H1 (cell line): ENCODE results near the gene IDUA. TPM values are rescaled to one million over a fixed set of nuclear protein-coding genes. Genes with fewer than 3 reads are reported as not detected.

Source experiments
- CTCF ChIA-PET: fragments of 300-600 bp; sonication (Branson Sonifier 250); formaldehyde crosslinking; loops from one replicate; lab custom pipeline; 2021; ENCODE audit not compliant: partially characterized antibody; lab: Charles Lee
- POLR2A ChIA-PET: fragments of 300-600 bp; sonication (Branson Sonifier 250); formaldehyde crosslinking; loops from one replicate; lab custom pipeline; 2021; ENCODE audit warnings: inconsistent platforms; ENCODE audit not compliant: partially characterized antibody; lab: Charles Lee
- DNase-seq, 2 experiments: peaks; one replicate each; pipeline versions ENCODE4 v3.0.0 to v3.0.0-alpha.2; 2010 to 2022; ENCODE audit warnings: low spot score in 2 of 2, low read depth in 1 of 2, mixed read lengths in 1 of 2
- FAIRE-seq: peaks from 2 replicates; lab custom pipeline; 2011; peaks lifted over from hg19 to GRCh38; lab: Jason Lieb, UNC
- H2AFZ ChIP-seq: 2 replicates; pipeline ENCODE4 v1.8.1; 2012; ENCODE audit warnings: low read length, inconsistent platforms
- H2AK5ac ChIP-seq: 2 replicates; pipeline ENCODE4 v1.6.1; 2013; ENCODE audit warnings: low read depth, low read length
- H2BK120ac ChIP-seq: replicated peaks from 2 replicates; pipeline ENCODE3; 2013; ENCODE audit warnings: low read depth, low read length, inconsistent platforms
- H2BK12ac ChIP-seq: 2 replicates; pipeline ENCODE4 v1.6.1; 2013; ENCODE audit warnings: low read depth, low read length
- H2BK15ac ChIP-seq: 2 replicates; pipeline ENCODE4 v1.6.1; 2013; ENCODE audit warnings: low read length
- H2BK20ac ChIP-seq: 2 replicates; pipeline ENCODE4 v1.6.1; 2013; ENCODE audit warnings: low read length
- H2BK5ac ChIP-seq: 2 replicates; pipeline ENCODE4 v1.6.1; 2013; ENCODE audit warnings: low read depth, low read length
- H3K14ac ChIP-seq: 2 replicates; pipeline ENCODE4 v1.6.1; 2013; ENCODE audit warnings: inconsistent platforms; ENCODE audit not compliant: insufficient read length
- H3K18ac ChIP-seq: 2 replicates; pipeline ENCODE4 v1.6.1; 2013; ENCODE audit warnings: low read length; ENCODE audit errors: extremely low read depth
- H3K23ac ChIP-seq: 2 replicates; pipeline ENCODE4 v1.6.1; 2013; ENCODE audit warnings: inconsistent platforms; ENCODE audit not compliant: insufficient read length
- H3K23me2 ChIP-seq: 2 replicates; pipeline ENCODE4 v1.6.1; 2013; ENCODE audit warnings: low read depth, low read length
- H3K27ac ChIP-seq: 2 replicates; pipeline ENCODE4 v1.6.1; 2011; ENCODE audit warnings: low read depth, low read length, inconsistent platforms
- H3K27me3 ChIP-seq, 4 experiments: replicated peaks in 1 of 4; 1 replicate in 1 of 4; 2 replicates in 3 of 4; pipeline versions ENCODE4 v1.6.1 to v1.8.1; 2011 to 2013; ENCODE audit warnings: low read length in 3 of 4, mild to moderate bottlenecking in 3 of 4, inconsistent platforms in 2 of 4, mixed read lengths in 2 of 4, moderate library complexity in 1 of 4; ENCODE audit not compliant: control insufficient read depth in 3 of 4, insufficient read depth in 3 of 4; ENCODE audit errors: extremely low read depth in 1 of 4
- H3K36me3 ChIP-seq, 4 experiments: 2 replicates each; pipeline versions ENCODE4 v1.6.1 to v1.8.1; 2011 to 2013; ENCODE audit warnings: mild to moderate bottlenecking in 4 of 4, low read length in 3 of 4, moderate library complexity in 2 of 4, control low read depth in 1 of 4, inconsistent platforms in 1 of 4; ENCODE audit not compliant: insufficient read depth in 4 of 4, control insufficient read depth in 2 of 4
- H3K4ac ChIP-seq: replicated peaks from 2 replicates; pipeline ENCODE3; 2013; ENCODE audit warnings: low read length, low read depth, mixed read lengths, inconsistent platforms; ENCODE audit not compliant: insufficient read length
- H3K4me1 ChIP-seq, 4 experiments: replicated peaks in 1 of 4; 1 replicate in 1 of 4; 2 replicates in 3 of 4; pipeline versions ENCODE4 v1.6.1 to v1.8.1; 2011 to 2013; ENCODE audit warnings: low read length in 3 of 4, inconsistent platforms in 2 of 4, mixed read lengths in 1 of 4; ENCODE audit not compliant: insufficient read depth in 4 of 4, control insufficient read depth in 3 of 4
- H3K4me2 ChIP-seq, 2 experiments: 2 replicates each; pipeline versions ENCODE4 v1.6.1 to v1.8.1; 2011 to 2013; ENCODE audit warnings: low read depth in 2 of 2, low read length in 2 of 2, control low read depth in 1 of 2, inconsistent platforms in 1 of 2, mild to moderate bottlenecking in 1 of 2; ENCODE audit not compliant: insufficient read depth in 1 of 2
- H3K4me3 ChIP-seq, 4 experiments: fragments of 200-600, 300-600 bp in 1 of 4; sonication (generic), shearing (Covaris generic), sonication (Bioruptor Twin) in 1 of 4; 2 replicates each; pipeline versions ENCODE4 v1.5.1 to v1.8.1; 2011 to 2016; ENCODE audit warnings: low read length in 4 of 4, low read depth in 3 of 4, control low read depth in 2 of 4, inconsistent platforms in 2 of 4, mild to moderate bottlenecking in 2 of 4, mixed read lengths in 1 of 4, moderate library complexity in 1 of 4; ENCODE audit not compliant: insufficient read depth in 2 of 4; ENCODE audit errors: extremely low read depth in 1 of 4
- H3K56ac ChIP-seq: replicated peaks from 2 replicates; pipeline ENCODE3; 2013; ENCODE audit warnings: low read depth, mild to moderate bottlenecking, mixed read lengths, low read length, inconsistent platforms; ENCODE audit not compliant: insufficient read length
- H3K79me1 ChIP-seq: 2 replicates; pipeline ENCODE4 v1.6.1; 2013; ENCODE audit warnings: low read depth, low read length, control low read depth
- H3K79me2 ChIP-seq, 2 experiments: 2 replicates each; pipeline versions ENCODE4 v1.6.1 to v1.8.1; 2012 to 2013; ENCODE audit warnings: low read length in 2 of 2, mild to moderate bottlenecking in 2 of 2, inconsistent platforms in 1 of 2; ENCODE audit not compliant: insufficient read depth in 2 of 2, control insufficient read depth in 1 of 2
- H3K9ac ChIP-seq, 4 experiments: replicated peaks in 1 of 4; 1 replicate in 1 of 4; 2 replicates in 3 of 4; pipeline versions ENCODE4 v1.6.1 to v1.8.1; 2011 to 2013; ENCODE audit warnings: low read depth in 3 of 4, low read length in 3 of 4, control low read depth in 2 of 4, mild to moderate bottlenecking in 2 of 4, moderate library complexity in 2 of 4, inconsistent platforms in 1 of 4; ENCODE audit errors: extremely low read depth in 1 of 4
- H3K9me3 ChIP-seq, 2 experiments: 2 replicates each; pipeline versions ENCODE4 v1.6.1 to v1.8.1; 2012 to 2013; ENCODE audit warnings: mild to moderate bottlenecking in 2 of 2, moderate library complexity in 2 of 2, control low read depth in 1 of 2, inconsistent platforms in 1 of 2, low read depth in 1 of 2, low read length in 1 of 2, mixed read lengths in 1 of 2; ENCODE audit not compliant: insufficient read depth in 2 of 2
- H4K20me1 ChIP-seq, 2 experiments: replicated peaks in 1 of 2; 2 replicates each; pipeline versions ENCODE3 to v1.8.1; 2011 to 2013; ENCODE audit warnings: inconsistent platforms in 2 of 2, low read length in 2 of 2, mild to moderate bottlenecking in 1 of 2; ENCODE audit not compliant: insufficient read depth in 2 of 2, control insufficient read depth in 1 of 2
- H4K5ac ChIP-seq: 2 replicates; pipeline ENCODE4 v1.6.1; 2013; ENCODE audit warnings: low read length, low read depth, mixed read lengths, inconsistent platforms; ENCODE audit not compliant: insufficient read length
- H4K8ac ChIP-seq: 2 replicates; pipeline ENCODE4 v1.8.0; 2013; ENCODE audit warnings: mild to moderate bottlenecking, moderate library complexity, low read length, inconsistent platforms; ENCODE audit not compliant: insufficient read depth; ENCODE audit errors: extremely low read depth
- H4K91ac ChIP-seq: replicated peaks from 2 replicates; pipeline ENCODE3; 2013; ENCODE audit warnings: low read length, mixed read lengths, inconsistent platforms; ENCODE audit not compliant: insufficient read length
- JUN ChIP-seq: IDR thresholded peaks from 2 replicates; pipeline ENCODE4 v1.6.1; 2011; ENCODE audit warnings: low read depth, mild to moderate bottlenecking, improper control_type of control experiment, low read length
- TAF7 ChIP-seq: optimal IDR thresholded peaks from 2 replicates; pipeline ENCODE3; 2011; ENCODE audit warnings: low read depth, mild to moderate bottlenecking, inconsistent platforms, low read length, moderate library complexity, borderline replicate concordance
- WGBS, 2 experiments: shearing (Covaris generic) in 1 of 2; methylation state at CpG; one replicate each; pipeline versions ENCODE4 v1.1.6 to v1.1.7; 2013 to 2015; ENCODE audit warnings: low lambda C conversion rate in 2 of 2, mixed read lengths in 2 of 2, inconsistent platforms in 1 of 2, low coverage in 1 of 2, missing lambda C conversion rate in 1 of 2; ENCODE audit not compliant: insufficient replicate concordance in 2 of 2, insufficient coverage in 1 of 2, insufficient read length in 1 of 2; ENCODE audit errors: extremely low coverage in 1 of 2, missing lambda C conversion rate in 1 of 2; 5-methylcytosine and 5-hydroxymethylcytosine counted together
- polyA plus RNA-seq, 7 experiments: library from polyadenylated mRNA; depleted of rRNA in 3 of 7; stranded (reverse) in 5 of 7; unstranded in 2 of 7; fragments of >200 nt in 5 of 7; fragments of 200-250 nt in 2 of 7; gene quantifications; 1 replicate in 5 of 7; 2 replicates in 1 of 7; 4 replicates in 1 of 7; pipeline versions ENCODE4 v1.2.1 to v1.2.3, GENCODE V29; 2011 to 2013; ENCODE audit warnings: missing spikeins in 2 of 7, mixed read lengths in 2 of 7
- total RNA-seq: library from RNA; stranded (reverse); fragmentation: NEBNext Ultra II Directional; extraction: Animal tissue kit (Norgen Biotek cat#: 25700); gene quantifications from 2 replicates; pipeline ENCODE4 v1.2.1, GENCODE V29; 2021

IDUA gene
- total and polyA plus RNA-seq, 2 of the 8 experiments (the other 6 are each of a cell fraction or from before 2014, with no cell fraction given) = 2.8 to 4.8 TPM

GRCh38 chr4:1039493-1040343 is 52.9 kb downstream of the IDUA start:
- no peak overlapping the region for H2BK120ac ChIP-seq

More at GRCh38 chr4:1039493-1040343, 52.9 kb downstream of the IDUA start:
- DNase-seq = no peak
- CTCF ChIA-PET = interaction anchor here (1.1 kb wide), 1 partner anchor 275 kb away, joined by 4 read pairs; no protein-coding TSS in a partner anchor
- Histone ChIP-seq H2BK20ac (no peak overlapping the region; the same call in 1 of the 2 replicates), H3K79me2 (no peaks in the 10 kb centered on the region), H2BK15ac (peak overlapping the region; percentile 88; the same call in 1 of the 2 replicates), H4K91ac (peak overlapping the region; percentile 98), H2AFZ (no peak overlapping the region), H3K36me3 (no peaks in the 10 kb centered on the region), H2BK5ac (peak overlapping the region; percentile 83; the same call in 1 of the 2 replicates), H3K23me2 (peaks cover 14% of the 10 kb centered on the region), H3K23ac (no peak overlapping the region), H3K56ac (no peak overlapping the region), H3K4me2 (no peak overlapping the region), H4K8ac (peak overlapping the region; percentile 57; the same call in 1 of the 2 replicates), H4K20me1 (peaks cover 0 to 2% of the 10 kb centered on the region in 2 experiments), H3K14ac (no peak overlapping the region), H3K27ac (no peak overlapping the region), H3K4ac (peak overlapping the region; percentile 78), H2AK5ac (peak overlapping the region; percentile 95; the same call in 1 of the 2 replicates), H3K9ac (no peak overlapping the region), H4K5ac (no peak overlapping the region), H3K9me3 (no peaks in the 10 kb centered on the region), H3K79me1 (no peaks in the 10 kb centered on the region), H3K4me1 (peaks cover 0 to 26% (median 15%) of the 10 kb centered on the region in 4 experiments; a peak in 6 of 7 replicates), H2BK12ac (peak overlapping the region; percentile 84; the same call in 1 of the 2 replicates), H3K18ac (peak overlapping the region; percentile 48), H3K27me3 (peaks cover 0 to 5% (median 0%) of the 10 kb centered on the region in 4 experiments; a peak in 2 of 7 replicates), H3K4me3 (no peak overlapping the region)
- TF ChIP-seq JUN (no peak), TAF7 (no peak)
- WGBS, 2 experiments = 74% methylated on average over 20 of the region's 20 CpGs; no CpG with 5 or more reads in 1 of the 2 experiments
- no peak for FAIRE-seq
- POLR2A ChIA-PET = no interaction called here
